ENCODE results near the gene STIP1. TPM values are rescaled to one million over a fixed set of nuclear protein-coding genes. Genes with fewer than 3 reads are reported as not detected.
A peak's percentile ranks its signal among the peaks of the same experiment; 100 is the strongest.

Gene STIP1
- total and polyA plus RNA-seq, 10 of the 15 experiments (the other 5 are each of a cell fraction or from before 2014, with no cell fraction given): 25.2 to 291 (median 191) TPM

DNA sequence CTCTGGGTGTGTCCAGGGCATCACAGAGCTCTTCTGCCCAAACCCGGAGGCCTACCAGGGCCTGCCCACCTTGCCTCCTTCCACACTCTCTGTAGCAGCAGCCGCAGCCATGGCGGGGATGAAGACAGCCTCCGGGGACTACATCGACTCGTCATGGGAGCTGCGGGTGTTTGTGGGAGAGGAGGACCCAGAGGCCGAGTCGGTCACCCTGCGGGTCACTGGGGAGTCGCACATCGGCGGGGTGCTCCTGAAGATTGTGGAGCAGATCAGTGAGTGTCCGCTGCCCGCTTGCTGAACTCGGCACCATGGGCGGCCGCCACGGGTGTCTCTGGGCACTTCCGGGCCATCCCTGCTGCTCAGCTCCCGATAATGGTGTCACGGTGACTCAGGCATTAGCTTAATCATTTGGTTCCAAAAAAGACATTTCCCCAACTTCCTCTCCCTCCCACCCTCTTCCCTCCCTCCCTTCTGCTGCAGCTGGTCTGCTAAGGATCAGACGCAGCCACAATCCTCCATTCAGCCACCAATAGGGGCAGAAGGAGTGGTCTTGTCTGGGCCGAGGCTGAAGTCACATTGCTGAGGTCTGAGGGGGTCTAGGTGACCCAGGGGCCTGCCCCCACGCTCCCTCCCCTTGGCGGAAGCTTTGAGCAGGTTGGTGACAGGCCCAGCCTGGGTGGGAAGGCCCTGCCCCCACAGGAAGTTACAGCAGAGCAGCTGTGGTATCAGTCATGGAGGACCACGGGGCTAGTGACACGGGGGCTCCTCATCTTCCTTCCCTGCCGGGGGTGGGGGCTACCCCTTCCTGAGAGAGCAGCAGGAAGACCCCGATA lies 21.5 kb downstream of the STIP1 start (continued):
- TF ChIP-seq REST (IDR thresholded peaks at IDR 0.05; ENCODE audit: low read depth, low read length) (no peak), ETV6 (conservative IDR thresholded peaks at IDR 0.05 in 1 of 2, IDR thresholded peaks at IDR 0.05 in 1 of 2; ENCODE audit: borderline replicate concordance in 1 of 2, low read depth in 1 of 2) (peak in 1 of 2 experiments; percentile 85; a peak in 2 of 4 replicates), IKZF2 (IDR thresholded peaks at IDR 0.05) (peak; percentile 57 to 79), NBN (IDR thresholded peaks at IDR 0.05) (peak; percentile 86), EP300 (IDR thresholded peaks at IDR 0.05; ENCODE audit: borderline replicate concordance in 1 of 2, control insufficient read depth in 1 of 2, low read depth in 2 of 2, low read length in 2 of 2) (no peak), MYC (IDR thresholded peaks at IDR 0.05; ENCODE audit: insufficient read depth, insufficient read length, insufficient replicate concordance, low read length, severe bottlenecking) (peak; percentile 50), RAD21 (IDR thresholded peaks at IDR 0.05; ENCODE audit: insufficient read depth, low read depth, low read length) (no peak), TCF3 (IDR thresholded peaks at IDR 0.05; ENCODE audit: borderline replicate concordance, insufficient read depth, low read depth, low read length) (peak; percentile 90), PML (IDR thresholded peaks at IDR 0.05; ENCODE audit: low read length) (no peak), MXI1 (IDR thresholded peaks at IDR 0.05; ENCODE audit: low read depth, low read length) (peak; percentile 74), LARP7 (IDR thresholded peaks at IDR 0.05) (peak; percentile 16; the same call in 1 of the 2 replicates), ZNF622 (IDR thresholded peaks at IDR 0.05) (no peak), SREBF1 (IDR thresholded peaks at IDR 0.05; ENCODE audit: low read length) (no peak), CHD1 (IDR thresholded peaks at IDR 0.05; ENCODE audit: low read depth, low read length) (0 out of 2 replicates have a peak, but pooled peaks have one; percentile 21), KLF5 (IDR thresholded peaks at IDR 0.05; ENCODE audit: partially characterized antibody) (no peak), SREBF2 (IDR thresholded peaks at IDR 0.05; ENCODE audit: low read length) (no peak), ZBTB11 (CRISPR knock-in tag; IDR thresholded peaks at IDR 0.05) (no peak)
- TF ChIP-seq, protein P1, sequence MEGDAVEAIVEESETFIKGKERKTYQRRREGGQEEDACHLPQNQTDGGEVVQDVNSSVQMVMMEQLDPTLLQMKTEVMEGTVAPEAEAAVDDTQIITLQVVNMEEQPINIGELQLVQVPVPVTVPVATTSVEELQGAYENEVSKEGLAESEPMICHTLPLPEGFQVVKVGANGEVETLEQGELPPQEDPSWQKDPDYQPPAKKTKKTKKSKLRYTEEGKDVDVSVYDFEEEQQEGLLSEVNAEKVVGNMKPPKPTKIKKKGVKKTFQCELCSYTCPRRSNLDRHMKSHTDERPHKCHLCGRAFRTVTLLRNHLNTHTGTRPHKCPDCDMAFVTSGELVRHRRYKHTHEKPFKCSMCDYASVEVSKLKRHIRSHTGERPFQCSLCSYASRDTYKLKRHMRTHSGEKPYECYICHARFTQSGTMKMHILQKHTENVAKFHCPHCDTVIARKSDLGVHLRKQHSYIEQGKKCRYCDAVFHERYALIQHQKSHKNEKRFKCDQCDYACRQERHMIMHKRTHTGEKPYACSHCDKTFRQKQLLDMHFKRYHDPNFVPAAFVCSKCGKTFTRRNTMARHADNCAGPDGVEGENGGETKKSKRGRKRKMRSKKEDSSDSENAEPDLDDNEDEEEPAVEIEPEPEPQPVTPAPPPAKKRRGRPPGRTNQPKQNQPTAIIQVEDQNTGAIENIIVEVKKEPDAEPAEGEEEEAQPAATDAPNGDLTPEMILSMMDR (IDR thresholded peaks at IDR 0.05 in 2 of 3, conservative IDR thresholded peaks at IDR 0.05 in 1 of 3; ENCODE audit: control insufficient read depth in 2 of 3, extremely low read depth in 1 of 3, insufficient read depth in 1 of 3, low read depth in 3 of 3, low read length in 3 of 3): no peak

Data from GM12878 (cell line).